22Rv1 (cell line): ENCODE measurements around the gene IGHMBP2.

Source experiments
- CTCF ChIP-seq: fragments of 450-650 bp; IDR thresholded peaks from 2 replicates; pipeline ENCODE4 v1.5.1; 2017; ENCODE audit warnings: mild to moderate bottlenecking
- ZFX ChIP-seq: fragments of 450-650 bp; IDR thresholded peaks from 2 replicates; pipeline ENCODE4 v1.6.1; 2017; ENCODE audit warnings: antibody characterized with exemption, borderline replicate concordance

GRCh38 chr11:68978931-68979594 is 75.4 kb downstream of the IGHMBP2 start:
- TF ChIP-seq CTCF, result no peak
- no peak for TF ChIP-seq ZFX
